IMR-90 (cell line): Measurements from ENCODE around the gene NLGN1. TPM values are rescaled to one million over a fixed set of nuclear protein-coding genes. Genes with fewer than 3 reads are reported as not detected.

Source experiments
- ATAC-seq: fragments of 200-7000 bp; cut with Tn5 transposase; 2 replicates; pipeline ENCODE4 v1.9.1; 2020; ENCODE audit warnings: low read depth, mild to moderate bottlenecking, moderate library complexity
- BruUV-seq: library from RNA; stranded (reverse); fragments of 400-500 nt; replicated peaks from 2 replicates; lab custom pipeline; 2021; lab: Mats Ljungman, UMichigan
- CTCF ChIA-PET: fragments of 300-600 bp; formaldehyde crosslinking; extraction: SDS; loops from one replicate; lab custom pipeline; 2021; ENCODE audit warnings: antibody characterized with exemption; lab: Yijun Ruan, JAX
- POLR2A ChIA-PET: fragments of 300-600 bp; sonication (Branson Sonifier 250); formaldehyde crosslinking; loops from one replicate; lab custom pipeline; 2022; ENCODE audit warnings: antibody characterized with exemption; ENCODE audit not compliant: unreplicated experiment; lab: Charles Lee
- DNase-seq: peaks from one replicate; pipeline ENCODE4 v3.0.0; 2013
- H2AFZ ChIP-seq: replicated peaks from 2 replicates; pipeline ENCODE3; 2013; ENCODE audit warnings: low read length, mild to moderate bottlenecking; ENCODE audit not compliant: poor library complexity
- H2AK5ac ChIP-seq: 2 replicates; pipeline ENCODE4 v1.6.1; 2013; ENCODE audit warnings: low read depth, low read length, inconsistent platforms
- H2AK9ac ChIP-seq: replicated peaks from 2 replicates; pipeline ENCODE3; 2013; ENCODE audit warnings: mild to moderate bottlenecking, low read depth, low read length, moderate library complexity; ENCODE audit not compliant: poor library complexity
- H2BK120ac ChIP-seq: 2 replicates; pipeline ENCODE4 v1.6.1; 2013; ENCODE audit warnings: low read depth, low read length, inconsistent platforms
- H2BK15ac ChIP-seq: 3 replicates; pipeline ENCODE4 v1.6.1; 2013; ENCODE audit warnings: low read depth, low read length, inconsistent platforms
- H2BK20ac ChIP-seq: 2 replicates; pipeline ENCODE4 v1.6.1; 2013; ENCODE audit warnings: low read depth, mild to moderate bottlenecking, inconsistent platforms, low read length, moderate library complexity
- H2BK5ac ChIP-seq: 2 replicates; pipeline ENCODE4 v1.6.1; 2013; ENCODE audit warnings: mild to moderate bottlenecking, low read depth, low read length, inconsistent platforms; ENCODE audit not compliant: poor library complexity, severe bottlenecking
- H3K14ac ChIP-seq: replicated peaks from 2 replicates; pipeline ENCODE4 v1.6.1; 2013; ENCODE audit warnings: low read depth, low read length, inconsistent platforms
- H3K18ac ChIP-seq: 2 replicates; pipeline ENCODE4 v1.6.1; 2013; ENCODE audit warnings: low read depth, low read length, control low read depth
- H3K23ac ChIP-seq: 2 replicates; pipeline ENCODE4 v1.6.1; 2013; ENCODE audit warnings: low read depth, low read length, inconsistent platforms
- H3K27ac ChIP-seq: 2 replicates; pipeline ENCODE4 v1.5.1; 2013; ENCODE audit warnings: mild to moderate bottlenecking, control low read depth, low read length; ENCODE audit not compliant: insufficient read depth
- H3K27me3 ChIP-seq: 2 replicates; pipeline ENCODE4 v1.6.1; 2013; ENCODE audit warnings: low read length; ENCODE audit not compliant: control insufficient read depth, insufficient read depth
- H3K36me3 ChIP-seq: 2 replicates; pipeline ENCODE4 v1.6.1; 2013; ENCODE audit warnings: low read length, mixed read lengths; ENCODE audit not compliant: control insufficient read depth, insufficient read depth
- H3K4ac ChIP-seq: 2 replicates; pipeline ENCODE4 v1.6.1; 2013; ENCODE audit warnings: low read depth, low read length, inconsistent platforms
- H3K4me1 ChIP-seq: 2 replicates; pipeline ENCODE4 v1.6.1; 2013; ENCODE audit warnings: low read length, mixed read lengths; ENCODE audit not compliant: control insufficient read depth, insufficient read depth
- H3K4me2 ChIP-seq: 2 replicates; pipeline ENCODE4 v1.6.1; 2013; ENCODE audit warnings: low read depth, mild to moderate bottlenecking, control low read depth, low read length, moderate library complexity
- H3K4me3 ChIP-seq: 2 replicates; pipeline ENCODE4 v1.5.1; 2013; ENCODE audit warnings: low read depth, mild to moderate bottlenecking, control low read depth, low read length, moderate library complexity; ENCODE audit not compliant: insufficient read depth
- H3K56ac ChIP-seq: 2 replicates; pipeline ENCODE4 v1.6.1; 2013; ENCODE audit warnings: low read length, inconsistent platforms; ENCODE audit not compliant: insufficient read depth; ENCODE audit errors: extremely low read depth
- H3K79me1 ChIP-seq, 2 experiments: 2 replicates each; pipeline ENCODE4 v1.6.1; 2013; ENCODE audit warnings: low read length in 2 of 2, inconsistent platforms in 1 of 2, low read depth in 1 of 2
- H3K9ac ChIP-seq: 2 replicates; pipeline ENCODE4 v1.6.1; 2013; ENCODE audit warnings: low read depth, low read length, control low read depth
- H3K9me1 ChIP-seq: 2 replicates; pipeline ENCODE4 v1.6.1; 2013; ENCODE audit warnings: low read length, inconsistent platforms; ENCODE audit not compliant: insufficient read depth
- H3K9me3 ChIP-seq: 2 replicates; pipeline ENCODE4 v1.6.1; 2013; ENCODE audit warnings: low read length; ENCODE audit not compliant: control insufficient read depth, insufficient read depth
- H4K20me1 ChIP-seq: 2 replicates; pipeline ENCODE4 v1.6.1; 2013; ENCODE audit warnings: low read length, inconsistent platforms; ENCODE audit not compliant: insufficient read depth
- H4K5ac ChIP-seq: 2 replicates; pipeline ENCODE4 v1.6.1; 2013; ENCODE audit warnings: mild to moderate bottlenecking, low read depth, low read length, control low read depth
- H4K8ac ChIP-seq, 2 experiments: 2 replicates each; pipeline ENCODE4 v1.6.1; 2013; ENCODE audit warnings: low read depth in 2 of 2, low read length in 2 of 2, control low read depth in 1 of 2, inconsistent platforms in 1 of 2
- H4K91ac ChIP-seq: 2 replicates; pipeline ENCODE4 v1.6.1; 2013; ENCODE audit warnings: low read depth, low read length, inconsistent platforms; ENCODE audit not compliant: insufficient read depth
- MAZ ChIP-seq: IDR thresholded peaks from 2 replicates; pipeline ENCODE4 v1.6.1; 2012; ENCODE audit warnings: low read depth, mild to moderate bottlenecking, low read length, improper control_type of control experiment, moderate library complexity, borderline replicate concordance
- MXI1 ChIP-seq: IDR thresholded peaks from 2 replicates; pipeline ENCODE4 v1.6.1; 2012; ENCODE audit warnings: low read depth, mild to moderate bottlenecking, low read length, moderate library complexity, borderline replicate concordance
- NFE2L2 ChIP-seq: fragments of 150-350 bp; IDR thresholded peaks from 2 replicates; pipeline ENCODE4 v1.6.1; 2016; ENCODE audit warnings: low read depth, mild to moderate bottlenecking, low read length
- RFX5 ChIP-seq: IDR thresholded peaks from 2 replicates; pipeline ENCODE4 v1.8.0; 2012; ENCODE audit warnings: low read depth, mild to moderate bottlenecking, low read length, moderate library complexity
- SMC3 ChIP-seq: fragments of 150-350 bp; IDR thresholded peaks from 2 replicates; pipeline ENCODE4 v1.6.1; 2016; ENCODE audit warnings: low read depth, mild to moderate bottlenecking, antibody characterized with exemption, low read length, moderate library complexity
- WGBS, 2 experiments: methylation state at CpG; one replicate each; pipeline versions ENCODE4 v1.1.5 to v1.1.7; 2013; ENCODE audit warnings: missing lambda C conversion rate in 2 of 2; ENCODE audit not compliant: insufficient read length in 1 of 2; ENCODE audit errors: extremely low coverage in 2 of 2; 5-methylcytosine and 5-hydroxymethylcytosine counted together
- dilution Hi-C: fragments of 300-500 bp; cut with HindIII; formaldehyde crosslinking; loops from one replicate; pipeline ENCODE4 v1.14.3; 2018; ENCODE audit warnings: low sequenced_read_pairs; ENCODE audit not compliant: unreplicated experiment
- in situ Hi-C: fragments of 300-500 bp; cut with MboI; formaldehyde crosslinking; loops from 3 replicates; pipeline ENCODE4 v1.14.3; 2019; ENCODE audit warnings: low sequenced_read_pairs, inconsistent platforms, mixed read lengths
- intact Hi-C: fragments of 100-400 bp; cut with micrococcal nuclease; formaldehyde crosslinking; loops from 2 replicates; pipeline ENCODE4 v1.10.0; 2022
- polyA plus RNA-seq, 3 experiments: library from polyadenylated mRNA; depleted of rRNA; stranded (reverse); fragments of >200 nt; gene quantifications; 2 replicates each; pipeline ENCODE4 v1.2.3, GENCODE V29; 2012; ENCODE audit warnings: low replicate concordance in 1 of 3
- total RNA-seq: library from RNA; depleted of rRNA; stranded (reverse); fragments of >200 nt; gene quantifications from 2 replicates; pipeline ENCODE4 v1.2.3, GENCODE V29; 2012

NLGN1 gene
- total and polyA plus RNA-seq, 2 of the 4 experiments (the other 2 are of a cell fraction), result 1.8 to 12.5 TPM

DNA sequence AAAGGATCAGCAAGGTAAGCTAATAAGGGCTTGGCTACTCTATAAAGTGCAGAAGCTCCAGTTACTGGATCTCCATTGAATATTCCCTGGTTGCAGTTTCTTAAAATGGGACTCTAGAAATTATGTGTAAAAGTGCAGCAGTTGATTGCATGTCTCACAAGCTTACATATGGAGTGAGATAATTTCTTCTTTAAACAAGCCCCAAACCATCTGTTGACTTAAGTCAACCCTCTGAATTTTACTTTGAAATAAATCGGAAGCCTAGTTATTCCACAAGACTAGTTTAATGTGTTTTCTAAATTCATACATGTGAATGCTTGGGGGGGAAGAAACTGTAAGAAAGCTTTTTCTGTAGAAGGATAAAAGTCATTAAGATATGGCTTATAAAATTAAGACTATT is 664.2 kb downstream of the NLGN1 start:
- no peak overlapping the region for H2BK20ac ChIP-seq
- in situ Hi-C loops, result no loop called here
- H3K23ac ChIP-seq, result no peak overlapping the region
- no peak overlapping the region for H4K8ac ChIP-seq
- no peak overlapping the region for H3K4me2 ChIP-seq
- no peaks in the 10 kb centered on the region for H4K20me1 ChIP-seq
- H3K9ac ChIP-seq, result no peak overlapping the region
- no peak overlapping the region for H2AFZ ChIP-seq
- H3K18ac ChIP-seq, result no peak overlapping the region
- ATAC-seq (no peak), DNase-seq (no peak)
- no peak overlapping the region for H3K56ac ChIP-seq
- no peak overlapping the region for H2BK120ac ChIP-seq
- no peak overlapping the region for H4K5ac ChIP-seq
- no peak overlapping the region for H4K91ac ChIP-seq
- no peak overlapping the region for H3K27ac ChIP-seq
- no peaks in the 10 kb centered on the region for H3K79me1 ChIP-seq
- intact Hi-C loops, result no loop called here
- TF ChIP-seq MAZ, result no peak
- TF ChIP-seq NFE2L2, result no peak
- no peak for TF ChIP-seq SMC3
- no peak for TF ChIP-seq RFX5
- no peak for TF ChIP-seq MXI1
- no peaks in the 10 kb centered on the region for H3K27me3 ChIP-seq
- ChIA-PET POLR2A (no interaction called here), CTCF (interaction anchor here (0.6 kb wide), 1 partner anchor 329 kb away, joined by 3 read pairs; no protein-coding TSS in a partner anchor)
- no peak overlapping the region for H3K14ac ChIP-seq
- dilution Hi-C loops, result no loop called here
- WGBS, 2 experiments, result no CpG with 5 or more reads among the region's 1 CpG
- H3K9me3 ChIP-seq, result 0 out of 2 replicates have a peak, but pooled peaks cover 2% of the 10 kb centered on the region
- H2BK15ac ChIP-seq, result no peak overlapping the region
- no peaks in the 10 kb centered on the region for H3K36me3 ChIP-seq
- H2AK5ac ChIP-seq, result no peak overlapping the region
- no peaks in the 10 kb centered on the region for H3K9me1 ChIP-seq
- no peaks in the 10 kb centered on the region for H3K4me1 ChIP-seq
- no peak overlapping the region for H3K4me3 ChIP-seq
- no peak overlapping the region for H2BK5ac ChIP-seq
- no TSS peak for BruUV-seq
- no peak overlapping the region for H3K4ac ChIP-seq
- H2AK9ac ChIP-seq, result no peak overlapping the region
